GM18499 (cell line): ENCODE measurements around the gene LRBA.
"Not testable (repeated sequence)": the region's sequence is repeated elsewhere in the genome, so short reads cannot be mapped to it uniquely, and the experiment has no call there.

Experiments
- ATAC-seq: cut with Tn5 transposase; IDR thresholded peaks from one replicate; pipeline ENCODE4 v1.9.1; 2021; ENCODE audit warnings: moderate number of reproducible peaks; ENCODE audit not compliant: insufficient read depth, unreplicated experiment

LRBA gene

DNA sequence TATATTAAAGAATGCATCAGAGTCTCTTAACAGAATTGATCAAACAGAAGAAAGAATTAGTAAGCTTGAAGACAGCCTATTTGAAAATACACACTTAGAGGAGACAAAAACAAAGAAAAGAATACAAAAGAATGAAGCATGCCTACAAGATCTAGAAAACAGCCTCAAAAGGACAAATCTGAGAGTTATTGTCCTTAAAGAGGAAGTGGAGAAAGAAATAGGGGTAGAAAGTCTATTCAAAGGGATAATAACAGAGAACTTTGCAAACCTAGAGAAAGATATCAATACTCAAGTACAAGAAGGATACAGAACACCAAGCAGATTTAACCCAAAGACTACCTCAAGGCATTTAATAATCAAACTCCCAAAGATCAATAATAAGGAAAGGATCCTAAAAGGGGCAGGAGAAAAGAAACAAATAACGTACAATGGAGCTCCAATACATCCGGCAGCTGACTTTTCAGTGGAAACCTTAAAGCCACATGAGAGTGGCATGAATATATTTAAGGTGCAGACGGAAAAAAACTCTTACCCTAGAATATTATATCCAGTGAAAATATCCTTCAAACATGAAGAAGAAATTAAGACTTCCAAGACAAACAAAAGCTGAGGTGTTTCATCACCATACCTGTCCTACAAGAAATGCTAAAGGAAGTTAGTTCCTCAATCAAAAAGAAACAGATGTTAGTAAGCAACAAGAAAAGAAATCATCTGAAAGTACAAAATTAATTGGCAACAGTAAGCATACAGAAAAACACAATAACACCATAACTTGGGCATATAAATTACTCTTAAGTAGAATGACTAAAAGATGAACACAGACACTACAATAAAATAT lies 36.1 kb downstream of the LRBA start:
- no peak for ATAC-seq

DNA sequence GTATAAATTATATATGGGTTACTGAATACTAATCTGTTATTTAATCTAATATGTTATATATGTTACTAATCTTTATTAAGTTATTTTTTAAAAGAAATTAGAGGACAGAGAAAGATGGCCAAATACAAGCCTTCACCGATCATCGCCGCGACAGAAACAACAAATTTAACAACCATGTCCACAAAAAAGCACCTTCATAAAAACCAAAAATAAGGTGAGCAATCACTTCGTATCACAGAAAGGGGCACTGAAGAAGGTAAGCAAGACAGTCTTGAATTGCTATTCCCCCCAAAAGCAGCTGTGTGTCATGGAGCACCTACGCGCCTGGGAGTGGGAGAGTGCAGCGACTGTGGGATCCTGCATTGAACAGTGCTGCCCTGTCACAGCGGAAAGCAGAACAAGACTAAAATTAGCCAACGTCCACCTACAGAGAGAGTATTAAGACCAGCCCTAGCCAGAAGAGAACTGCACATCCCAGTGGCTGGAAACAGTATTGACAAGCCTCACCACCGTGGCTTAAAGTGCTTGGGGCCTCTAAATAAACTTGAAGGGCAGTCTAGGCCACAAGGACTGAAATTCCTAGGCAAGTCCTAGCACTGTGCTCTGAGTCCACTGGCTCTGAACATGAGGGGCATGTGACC lies 38.5 kb downstream of the LRBA start:
- no peak for ATAC-seq

DNA sequence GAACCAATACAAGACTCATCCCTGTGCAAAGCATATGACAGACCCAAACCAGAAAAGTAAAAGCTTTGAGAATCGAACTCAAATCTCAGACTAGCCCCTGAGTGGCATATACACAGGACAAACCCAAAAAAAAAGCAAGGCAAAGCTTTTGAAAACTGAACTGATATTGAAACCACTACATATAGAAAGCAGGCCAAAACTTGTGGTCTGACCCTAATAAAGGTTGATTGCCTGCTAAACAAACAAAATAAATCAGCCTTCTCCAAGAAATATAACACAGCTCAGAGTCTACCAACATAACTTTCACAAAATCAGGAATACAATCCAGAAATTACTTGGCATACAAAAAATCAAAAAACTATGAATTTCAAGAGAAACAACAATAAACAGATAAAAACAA lies 40.3 kb downstream of the LRBA start:
- no peak for ATAC-seq

DNA sequence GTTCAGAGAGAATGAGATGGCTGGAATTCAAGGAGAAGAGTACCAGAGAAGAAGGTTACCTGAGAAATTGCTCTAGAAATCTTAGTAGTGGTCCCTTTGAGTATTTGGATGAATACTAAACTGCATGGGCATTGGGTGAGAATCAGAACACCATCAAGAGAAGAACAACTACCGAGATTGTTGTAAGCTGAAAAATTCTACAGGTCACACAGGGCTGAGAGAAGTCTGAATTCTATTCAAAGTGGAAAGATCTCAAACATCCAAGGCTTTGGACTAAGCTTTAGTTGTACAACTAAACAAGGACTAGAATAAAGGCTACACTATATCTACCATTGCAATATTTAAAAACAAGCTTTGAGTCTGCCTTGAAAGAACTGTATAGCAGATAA lies 40.8 kb downstream of the LRBA start:
- no peak for ATAC-seq

DNA sequence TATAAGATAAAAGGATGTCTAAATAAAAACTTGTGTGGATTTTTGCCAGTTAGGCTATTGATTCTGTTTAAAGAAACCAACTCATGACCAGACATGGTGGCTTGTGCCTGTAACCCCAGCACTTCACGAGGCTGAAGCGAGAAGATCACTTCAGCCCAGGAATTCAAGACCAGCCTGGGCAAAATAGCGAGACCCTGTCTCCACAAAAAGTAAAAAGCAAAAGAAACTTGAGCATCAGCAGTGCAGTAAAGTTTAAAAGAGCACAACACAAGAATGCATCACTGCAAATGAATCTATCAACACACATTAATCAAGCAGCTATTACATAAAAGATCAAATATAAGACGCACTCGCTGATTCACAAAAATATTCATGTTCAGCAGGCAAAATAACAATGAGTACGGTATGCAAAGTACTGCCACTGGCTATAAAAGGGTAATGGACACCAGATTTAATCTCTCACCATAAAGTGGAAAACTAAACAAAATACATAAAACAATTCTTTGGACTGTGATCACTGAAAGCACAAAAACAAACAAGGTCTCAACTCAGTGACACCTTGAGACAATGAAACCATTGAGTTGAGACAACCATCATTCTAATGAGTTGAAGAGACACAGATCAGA lies 41.3 kb downstream of the LRBA start:
- no peak for ATAC-seq

DNA sequence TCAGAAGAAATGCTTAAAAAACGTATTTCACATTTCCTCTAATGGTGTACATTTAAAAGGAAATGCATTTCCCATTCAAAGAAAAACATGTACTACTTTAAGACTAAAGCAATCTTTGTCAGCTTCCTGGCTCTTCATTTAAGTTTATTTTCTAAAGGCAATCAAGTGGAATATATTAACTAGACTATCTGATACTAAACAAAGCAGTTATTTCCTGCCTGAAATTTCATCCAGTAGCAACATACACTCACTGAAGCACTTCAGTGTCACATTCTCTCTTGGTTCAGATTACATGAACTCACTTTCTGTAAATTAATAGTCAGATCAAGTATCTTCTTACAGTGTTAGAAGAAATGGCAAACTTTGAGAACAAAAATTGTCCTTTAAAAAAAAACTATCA lies 42.5 kb downstream of the LRBA start:
- ATAC-seq = no peak

DNA sequence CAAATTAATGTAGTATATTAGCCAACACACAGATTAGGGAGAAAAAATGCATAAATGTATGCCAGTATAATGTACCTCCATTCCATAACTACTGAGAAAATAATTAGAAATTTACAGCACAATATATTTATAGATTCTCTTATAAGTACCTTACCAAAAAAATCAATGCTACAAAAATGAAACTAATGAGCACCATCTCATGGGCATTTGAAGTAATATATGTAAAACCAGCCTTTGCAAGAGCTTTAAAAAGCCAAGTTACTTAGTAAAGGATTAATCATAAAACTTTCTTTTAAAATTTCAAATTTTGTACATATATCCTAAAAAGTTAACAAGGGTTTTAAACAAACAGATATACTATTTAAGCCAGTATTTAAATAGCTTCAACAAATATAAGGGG lies 43.2 kb downstream of the LRBA start:
- ATAC-seq = no peak

DNA sequence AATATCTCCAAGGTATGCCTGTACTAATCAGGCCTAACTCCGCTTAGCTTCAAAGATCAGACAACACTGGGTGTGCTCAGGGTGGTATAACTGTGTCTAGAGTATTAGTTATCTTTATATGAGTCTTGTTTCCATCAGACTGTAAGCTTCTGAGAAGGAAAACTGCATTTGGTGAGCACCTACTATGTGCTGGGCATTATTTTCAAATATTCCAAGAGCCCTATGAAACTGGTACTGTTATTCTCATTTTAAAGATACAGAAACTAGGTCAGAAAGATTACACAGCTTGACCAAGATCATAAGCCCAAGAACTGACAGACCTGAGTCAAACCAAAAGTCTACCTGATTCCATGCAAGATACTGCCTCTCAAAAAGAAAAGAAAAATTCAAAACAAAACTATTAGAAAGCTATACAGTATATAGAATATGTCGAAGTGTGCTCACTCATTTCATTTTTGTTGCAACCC lies 44.4 kb downstream of the LRBA start:
- ATAC-seq = peak; percentile 86

DNA sequence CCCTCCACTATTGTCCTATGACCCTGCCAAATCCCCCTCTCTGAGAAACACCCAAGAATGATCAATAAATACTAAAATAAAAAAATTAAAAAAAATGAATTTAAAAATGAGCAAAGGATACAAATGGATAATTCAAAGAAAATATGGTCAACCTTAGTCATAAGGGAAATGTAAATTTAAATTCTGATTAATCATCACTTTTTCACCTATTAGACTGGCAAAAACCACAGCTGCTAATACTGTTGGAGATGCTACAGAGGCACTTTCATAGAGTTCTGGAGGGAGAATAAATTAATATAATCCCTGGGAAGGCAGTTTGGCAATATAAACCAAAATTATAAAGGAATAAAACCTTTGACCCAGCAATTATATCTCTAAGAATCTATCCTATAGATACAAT lies 50.3 kb downstream of the LRBA start:
- ATAC-seq = no peak

DNA sequence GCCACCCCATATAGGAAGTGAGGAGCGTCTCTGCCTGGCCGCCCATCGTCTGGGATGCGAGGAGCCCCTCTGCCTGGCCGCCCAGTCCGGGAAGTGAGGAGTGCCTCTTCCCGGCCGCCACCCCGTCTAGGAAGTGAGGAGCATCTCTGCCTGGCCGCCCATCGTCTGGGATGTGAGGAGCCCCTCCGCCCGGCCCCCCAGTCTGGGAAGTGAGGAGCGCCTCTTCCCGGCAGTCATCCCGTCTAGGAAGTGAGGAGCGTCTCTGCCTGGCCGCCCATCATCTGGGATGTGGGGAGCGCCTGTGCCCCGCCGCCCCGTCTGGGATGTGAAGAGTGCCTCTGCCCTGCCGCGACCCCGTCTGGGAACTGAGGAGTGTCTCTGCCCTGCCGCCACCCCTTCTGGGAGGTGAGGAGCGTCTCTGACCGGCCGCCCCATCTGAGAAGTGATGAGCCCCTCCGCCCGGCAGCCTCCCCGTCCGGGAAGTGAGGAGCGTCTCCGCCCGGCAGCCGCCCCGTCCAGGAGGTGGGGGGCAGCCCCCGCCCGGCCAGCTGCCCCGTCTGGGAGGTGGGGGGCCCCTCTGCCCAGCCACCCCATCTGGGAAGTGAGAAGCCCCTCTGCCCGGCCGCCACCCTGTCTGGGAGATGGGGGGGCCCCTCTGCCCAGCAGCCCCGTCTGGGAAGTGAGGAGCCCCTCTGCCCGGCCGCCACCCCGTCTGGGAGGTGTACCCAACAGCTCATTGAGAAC lies 51.3 kb downstream of the LRBA start:
- not testable (repeated sequence) for ATAC-seq

DNA sequence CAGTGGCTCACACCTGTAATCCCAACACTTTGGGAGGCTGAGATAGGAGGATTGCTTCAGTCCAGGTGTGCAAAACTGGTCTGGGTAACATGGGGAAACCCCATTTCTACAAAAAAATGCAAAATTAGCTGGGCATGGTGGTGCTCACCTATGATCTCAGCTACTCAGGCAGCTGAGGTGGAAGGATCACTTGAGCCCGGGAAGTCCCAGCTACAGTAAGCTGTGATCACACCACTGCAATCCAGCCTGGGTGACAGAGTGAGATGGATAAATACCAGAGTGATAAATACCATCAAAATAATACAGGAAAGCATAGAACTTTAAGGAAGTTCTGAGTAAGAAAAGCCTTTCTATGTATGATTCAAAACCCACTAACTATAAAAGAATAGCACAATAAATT lies 52.8 kb downstream of the LRBA start:
- ATAC-seq = peak; percentile 76

DNA sequence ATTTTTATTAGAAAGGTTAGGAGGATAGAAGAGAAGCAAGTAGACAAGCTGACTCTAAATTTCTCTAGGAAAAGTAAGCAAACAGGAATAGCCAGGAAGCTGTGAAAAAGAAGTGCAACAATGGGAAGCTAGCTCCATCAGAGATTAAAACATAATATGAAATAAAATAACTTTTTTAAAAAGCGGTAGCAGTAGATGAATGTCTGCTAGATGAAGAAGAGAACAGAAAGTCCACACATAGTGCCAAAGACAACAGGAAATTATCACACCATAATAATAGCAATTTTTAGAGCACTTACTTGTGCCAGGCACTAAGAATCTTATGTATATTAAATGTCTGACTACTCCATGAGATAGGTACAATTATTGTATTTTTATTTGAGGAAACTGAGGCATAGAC lies 53.5 kb downstream of the LRBA start:
- ATAC-seq = no peak

DNA sequence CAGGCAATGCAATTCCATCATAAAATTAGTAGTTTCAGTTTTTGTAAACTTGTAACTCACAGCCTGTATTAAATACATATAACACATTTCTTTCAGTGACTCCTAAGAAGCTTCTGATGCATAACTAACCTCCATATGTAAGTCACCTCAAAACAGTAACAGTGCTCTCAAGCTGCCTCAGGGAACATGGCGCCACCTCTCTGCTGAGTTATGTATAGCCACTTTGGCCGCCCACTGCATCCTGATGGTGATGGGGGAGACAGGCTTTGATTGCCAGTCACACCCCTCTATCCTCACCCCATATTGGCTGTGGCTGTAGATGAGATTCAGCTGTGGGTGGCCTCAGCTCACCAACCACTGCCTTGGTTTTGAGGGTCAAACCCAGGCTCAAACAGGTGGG lies 54.3 kb downstream of the LRBA start:
- ATAC-seq = no peak

DNA sequence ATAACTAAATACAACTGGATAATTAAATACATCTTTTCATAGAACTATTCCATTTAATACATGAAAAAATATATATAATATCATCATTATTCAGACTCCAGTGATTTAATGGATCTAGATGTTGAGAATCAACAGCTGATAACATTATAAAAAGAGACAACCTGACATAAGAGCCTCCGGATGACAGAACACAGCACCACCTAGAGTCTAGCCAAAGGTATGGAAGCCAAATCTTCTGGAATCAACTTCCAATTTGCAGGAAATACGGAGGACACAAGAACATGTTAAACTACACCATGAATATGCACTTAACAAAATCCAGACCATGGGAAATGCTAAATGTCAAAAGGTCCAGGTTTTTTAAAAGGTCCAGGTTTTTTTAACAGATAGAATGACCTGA lies 55.0 kb downstream of the LRBA start:
- no peak for ATAC-seq

DNA sequence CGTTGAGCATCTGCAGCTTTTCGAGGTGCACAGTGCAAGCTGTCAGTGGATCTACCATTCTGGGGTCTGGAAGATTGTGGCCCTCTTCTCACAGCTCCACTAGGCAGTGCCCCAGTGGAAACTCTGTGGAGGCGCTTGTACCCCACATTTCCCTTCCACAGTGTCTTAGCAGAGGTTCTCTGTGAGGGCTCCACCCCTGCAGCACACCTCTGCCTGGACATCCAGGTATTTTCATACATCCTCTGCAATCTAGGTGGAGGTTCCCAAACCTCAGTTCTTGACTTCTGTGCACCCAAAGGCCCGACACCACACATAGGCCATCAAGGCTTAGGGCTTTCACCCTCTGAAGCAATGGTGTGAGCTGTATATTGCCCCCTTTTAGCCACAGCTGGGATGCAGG lies 57.1 kb downstream of the LRBA start:
- not testable (repeated sequence) for ATAC-seq

DNA sequence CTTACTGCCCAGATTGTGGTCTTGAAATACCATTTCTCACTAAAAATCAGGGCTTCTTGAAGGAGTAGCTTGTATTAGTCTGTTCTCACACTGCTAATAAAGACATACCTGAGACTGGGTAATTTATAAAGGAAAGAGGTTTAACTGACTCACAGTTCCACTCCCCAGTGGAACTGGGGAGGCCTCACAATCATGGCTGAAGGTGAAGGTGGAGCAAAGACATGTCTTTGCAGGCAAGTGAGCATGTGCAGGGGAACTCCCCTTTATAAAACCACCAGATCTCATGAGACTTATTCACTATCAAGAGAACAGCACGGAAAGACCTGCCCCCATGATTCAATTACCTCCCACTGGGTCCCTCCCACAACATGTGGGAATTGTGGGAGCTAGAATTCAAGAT lies 58.0 kb downstream of the LRBA start:
- not testable (repeated sequence) for ATAC-seq

DNA sequence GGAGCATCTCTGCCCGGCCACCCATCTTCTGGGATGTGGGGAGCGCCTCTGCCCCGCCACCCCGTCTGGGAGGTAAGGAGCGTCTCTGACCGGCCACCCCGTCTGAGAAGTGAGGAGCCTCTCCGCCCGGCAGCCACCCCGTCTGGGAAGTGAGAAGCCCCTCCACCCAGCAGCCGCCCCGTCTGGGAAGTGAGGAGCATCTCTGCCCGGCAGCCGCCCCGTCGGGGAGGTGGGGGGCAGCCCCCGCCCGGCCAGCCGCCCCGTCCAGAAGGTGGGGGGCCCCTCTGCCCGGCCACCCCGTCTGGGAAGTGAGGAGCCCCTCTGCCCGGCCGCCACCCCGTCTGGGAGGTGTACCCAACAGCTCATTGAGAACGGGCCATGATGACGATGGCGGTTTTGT lies 61.2 kb downstream of the LRBA start:
- not testable (repeated sequence) for ATAC-seq

DNA sequence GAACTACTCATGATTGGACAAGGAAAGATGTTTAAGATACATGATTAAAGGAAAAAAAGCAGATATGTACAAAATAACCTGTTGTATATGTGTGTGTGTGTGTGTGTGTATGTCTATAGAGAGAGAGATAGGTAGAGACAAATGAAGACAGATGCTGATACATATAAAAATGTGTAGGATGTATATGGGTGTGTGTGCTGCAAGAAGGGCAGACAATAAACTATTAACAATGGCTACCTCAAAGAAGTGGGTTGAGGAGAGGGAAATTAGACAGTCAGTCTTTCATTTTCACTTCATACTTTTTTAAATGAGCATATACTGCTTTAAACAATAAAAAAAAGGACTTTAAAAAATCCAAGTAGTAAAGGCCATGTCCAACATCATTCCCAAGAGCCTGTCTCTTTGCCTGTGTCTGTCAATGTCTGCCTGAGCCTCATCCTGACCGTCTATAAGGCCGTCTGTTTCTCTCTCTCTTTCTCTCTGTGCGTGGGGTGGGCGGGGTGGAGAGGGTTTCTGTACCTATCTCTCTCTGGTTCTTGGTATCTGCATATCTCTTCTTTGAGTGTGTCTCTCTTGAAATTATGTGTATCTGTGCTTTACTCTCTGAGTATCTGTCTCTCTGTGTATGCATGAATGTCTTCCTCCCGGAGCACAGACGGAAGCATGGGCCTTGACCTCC lies 62.8 kb downstream of the LRBA start:
- ATAC-seq = no peak

DNA sequence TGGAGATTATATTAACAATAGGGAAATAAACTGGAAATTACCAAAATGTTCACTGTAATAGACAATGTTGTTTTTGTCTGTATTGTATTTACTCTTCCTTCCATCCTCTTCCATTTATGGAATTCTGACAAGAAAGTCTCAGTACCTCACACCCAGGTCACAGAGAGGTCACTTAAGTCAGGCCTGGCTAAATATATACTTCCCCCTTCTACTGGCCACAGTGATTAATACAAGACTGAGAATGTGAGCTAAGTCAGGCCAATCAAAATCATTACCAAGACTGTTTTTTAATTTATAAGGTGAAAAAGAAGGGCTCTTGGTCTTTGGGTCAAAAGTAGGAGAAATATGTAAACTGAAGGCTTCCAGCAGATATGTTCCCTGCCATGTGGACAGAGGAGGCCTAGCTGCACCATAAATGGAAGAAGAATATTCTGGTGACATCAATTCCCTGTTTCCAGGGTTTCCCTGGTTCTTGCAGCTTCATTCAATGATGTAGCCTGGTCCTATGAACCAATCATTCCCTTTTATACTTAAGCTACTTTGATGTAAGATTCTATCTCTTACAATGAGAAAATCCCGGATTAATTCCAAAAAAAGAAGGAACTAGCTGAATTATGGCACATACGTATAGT lies 64.3 kb downstream of the LRBA start:
- ATAC-seq = no peak

DNA sequence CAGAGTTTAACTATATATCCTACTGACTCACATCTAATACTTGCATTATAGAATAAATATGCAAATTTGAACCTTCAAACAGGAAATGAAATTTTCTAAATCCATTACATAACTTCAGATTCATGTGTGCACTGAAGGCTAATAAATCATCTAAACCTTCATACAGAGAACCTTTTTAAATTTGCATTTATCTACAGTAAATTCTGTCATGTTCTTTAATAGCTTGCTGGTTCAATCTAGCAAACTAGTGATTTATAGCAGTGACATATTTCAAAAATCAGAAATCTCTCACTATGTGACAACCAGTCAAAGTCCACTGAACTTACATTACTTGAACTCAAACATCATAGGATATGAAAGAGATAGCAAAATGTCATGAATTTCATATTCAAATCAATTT lies 65.1 kb downstream of the LRBA start:
- ATAC-seq = no peak
